Smooth muscle cell (in vitro differentiated cells): ENCODE data around the gene ASCC1. TPM values are rescaled to one million over a fixed set of nuclear protein-coding genes. Genes with fewer than 3 reads are reported as not detected.

Source experiments
- DNase-seq: peaks from one replicate; lab custom pipeline; 2025; ENCODE audit not compliant: unreplicated experiment; lab: John Stamatoyannopoulos, UW
- H2AFZ ChIP-seq: fragments of 200-600 bp; sonication (generic); 2 replicates; pipeline ENCODE4 v1.6.0; 2016; ENCODE audit warnings: antibody characterized with exemption, low read depth, mild to moderate bottlenecking
- H3F3A ChIP-seq: fragments of 200-600 bp; sonication (generic); 2 replicates; pipeline ENCODE4 v1.6.0; 2017; ENCODE audit warnings: antibody characterized with exemption, low read depth
- H3K27ac ChIP-seq: fragments of 200-600 bp; sonication (generic); 2 replicates; pipeline ENCODE4 v1.5.1; 2016; ENCODE audit warnings: low read depth, mild to moderate bottlenecking
- H3K27me3 ChIP-seq: fragments of 200-600 bp; sonication (generic); 2 replicates; pipeline ENCODE4 v1.6.1; 2016; ENCODE audit warnings: low read depth, mild to moderate bottlenecking
- H3K36me3 ChIP-seq: fragments of 200-600 bp; sonication (generic); 2 replicates; pipeline ENCODE4 v1.5.1; 2016; ENCODE audit warnings: low read depth
- H3K4me1 ChIP-seq: fragments of 200-600 bp; sonication (generic); 2 replicates; pipeline ENCODE4 v1.5.1; 2016; ENCODE audit warnings: low read depth
- H3K4me2 ChIP-seq: fragments of 200-600 bp; sonication (generic); 2 replicates; pipeline ENCODE4 v1.6.0; 2016; ENCODE audit warnings: mild to moderate bottlenecking
- H3K4me3 ChIP-seq: fragments of 200-600 bp; sonication (generic); 2 replicates; pipeline ENCODE4 v1.5.1; 2016; ENCODE audit warnings: mild to moderate bottlenecking
- H3K79me2 ChIP-seq: fragments of 200-600 bp; sonication (generic); 2 replicates; pipeline ENCODE4 v1.6.0; 2016; ENCODE audit warnings: low read depth, mild to moderate bottlenecking
- H3K9ac ChIP-seq: fragments of 200-600 bp; sonication (generic); 2 replicates; pipeline ENCODE4 v1.6.0; 2016; ENCODE audit warnings: low read depth
- H3K9me3 ChIP-seq: fragments of 200-600 bp; sonication (generic); replicated peaks from 2 replicates; pipeline ENCODE4 v1.5.1; 2016; ENCODE audit warnings: low read depth
- H4K20me1 ChIP-seq: fragments of 200-600 bp; sonication (generic); 2 replicates; pipeline ENCODE4 v1.6.0; 2016; ENCODE audit warnings: low read depth
- WGBS: methylation state at CpG from one replicate; pipeline ENCODE4 v1.1.7; 2016; ENCODE audit warnings: low lambda C conversion rate; 5-methylcytosine and 5-hydroxymethylcytosine counted together
- polyA plus RNA-seq: library from polyadenylated mRNA; unstranded; fragments of >200 nt; fragmentation: Nextera tagmentation; extraction: Ambion mirVana; gene quantifications from 2 replicates; pipeline ENCODE4 v1.2.1, GENCODE V29; 2016
- total RNA-seq: library from RNA; depleted of rRNA; stranded (reverse); fragments of >200 nt; gene quantifications from 2 replicates; pipeline ENCODE4 v1.2.3, GENCODE V29; 2014
- TF ChIP-seq, protein P1 (sequence below): fragments of 200-600 bp; sonication (generic); IDR thresholded peaks from 2 replicates; pipeline ENCODE4 v1.5.1; 2017; ENCODE audit warnings: borderline replicate concordance, mild to moderate bottlenecking, antibody characterized with exemption; ENCODE audit not compliant: insufficient read depth, poor library complexity, severe bottlenecking

The ASCC1 gene
- total and polyA plus RNA-seq, 2 experiments from 2014 or later = 24.0 to 28.1 TPM

DNA sequence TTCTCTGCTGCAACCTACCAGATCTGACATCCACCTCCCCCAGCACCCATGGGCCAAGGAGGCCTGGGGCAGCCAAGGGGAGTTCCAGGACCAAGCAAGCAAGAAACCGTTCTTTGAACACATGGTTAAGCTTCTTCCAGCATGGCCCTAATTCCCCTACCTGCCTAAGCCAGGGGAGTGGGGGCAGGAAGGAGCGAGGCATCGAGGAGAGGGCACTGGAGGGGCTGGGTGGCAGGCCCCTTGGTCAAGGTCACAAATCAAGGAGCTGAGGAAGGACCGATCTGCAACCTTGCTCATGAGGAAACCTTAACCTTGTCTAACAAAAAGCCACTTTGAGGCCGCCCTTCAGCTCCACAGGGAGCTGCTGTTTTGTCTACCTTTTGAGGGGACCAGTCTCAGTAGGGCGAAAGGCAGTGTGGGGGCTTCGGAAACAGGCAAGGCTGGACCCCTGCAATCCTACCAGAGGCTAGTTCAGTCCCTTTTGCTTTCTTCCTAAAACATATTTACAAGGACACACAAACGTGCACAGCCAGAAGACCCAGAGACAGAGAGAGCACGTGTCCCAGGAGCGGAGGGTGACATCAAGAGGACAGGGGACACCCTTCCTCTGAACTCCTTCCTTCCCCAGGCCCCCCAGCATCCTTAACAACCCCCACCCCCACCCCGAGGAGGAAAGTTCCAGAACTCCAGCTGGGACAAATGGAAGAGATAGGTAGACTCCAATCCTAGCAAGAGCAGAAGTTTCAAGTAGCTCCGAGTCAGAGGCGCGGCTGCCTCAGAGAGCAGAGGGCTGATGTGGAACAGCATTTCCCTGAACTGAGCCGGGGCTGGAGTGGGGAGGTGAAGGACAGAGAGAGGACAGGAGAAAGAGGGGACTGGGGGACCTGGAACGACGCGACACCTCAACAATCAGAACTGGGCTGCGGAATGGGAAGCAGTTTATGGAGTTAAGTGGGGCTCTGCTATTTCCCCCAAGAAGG lies 155.9 kb downstream of the ASCC1 start:
- no peaks in the 10 kb centered on the region for H3K36me3 ChIP-seq
- no peak overlapping the region for H3K27ac ChIP-seq
- no peak overlapping the region for H3K4me2 ChIP-seq
- TF ChIP-seq, protein P1, sequence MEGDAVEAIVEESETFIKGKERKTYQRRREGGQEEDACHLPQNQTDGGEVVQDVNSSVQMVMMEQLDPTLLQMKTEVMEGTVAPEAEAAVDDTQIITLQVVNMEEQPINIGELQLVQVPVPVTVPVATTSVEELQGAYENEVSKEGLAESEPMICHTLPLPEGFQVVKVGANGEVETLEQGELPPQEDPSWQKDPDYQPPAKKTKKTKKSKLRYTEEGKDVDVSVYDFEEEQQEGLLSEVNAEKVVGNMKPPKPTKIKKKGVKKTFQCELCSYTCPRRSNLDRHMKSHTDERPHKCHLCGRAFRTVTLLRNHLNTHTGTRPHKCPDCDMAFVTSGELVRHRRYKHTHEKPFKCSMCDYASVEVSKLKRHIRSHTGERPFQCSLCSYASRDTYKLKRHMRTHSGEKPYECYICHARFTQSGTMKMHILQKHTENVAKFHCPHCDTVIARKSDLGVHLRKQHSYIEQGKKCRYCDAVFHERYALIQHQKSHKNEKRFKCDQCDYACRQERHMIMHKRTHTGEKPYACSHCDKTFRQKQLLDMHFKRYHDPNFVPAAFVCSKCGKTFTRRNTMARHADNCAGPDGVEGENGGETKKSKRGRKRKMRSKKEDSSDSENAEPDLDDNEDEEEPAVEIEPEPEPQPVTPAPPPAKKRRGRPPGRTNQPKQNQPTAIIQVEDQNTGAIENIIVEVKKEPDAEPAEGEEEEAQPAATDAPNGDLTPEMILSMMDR = no peak
- no peak for DNase-seq
- H3K4me1 ChIP-seq = no peaks in the 10 kb centered on the region
- H2AFZ ChIP-seq = no peak overlapping the region
- H3F3A ChIP-seq = no peaks in the 10 kb centered on the region
- no peaks in the 10 kb centered on the region for H3K27me3 ChIP-seq
- H3K4me3 ChIP-seq = no peak overlapping the region
- no peaks in the 10 kb centered on the region for H4K20me1 ChIP-seq
- no peaks in the 10 kb centered on the region for H3K79me2 ChIP-seq
- no peak overlapping the region for H3K9ac ChIP-seq
- no peaks in the 10 kb centered on the region for H3K9me3 ChIP-seq
- WGBS = 85% methylated on average over 18 of the region's 19 CpGs

GRCh38 chr10:72058989-72059842 lies 156.9 kb downstream of the ASCC1 start:
- Histone ChIP-seq H3K27ac (no peak overlapping the region), H3K9ac (no peak overlapping the region), H3F3A (no peaks in the 10 kb centered on the region), H3K9me3 (no peaks in the 10 kb centered on the region), H3K79me2 (no peaks in the 10 kb centered on the region), H3K27me3 (no peaks in the 10 kb centered on the region), H3K4me3 (no peak overlapping the region), H4K20me1 (no peaks in the 10 kb centered on the region), H2AFZ (no peak overlapping the region), H3K36me3 (no peaks in the 10 kb centered on the region), H3K4me2 (no peak overlapping the region), H3K4me1 (no peaks in the 10 kb centered on the region)
- 73% methylated on average over 21 of the region's 21 CpGs for WGBS
- TF ChIP-seq, protein P1 = no peak
- DNase-seq = no peak

- H3K4me1 ChIP-seq = no peaks in the 10 kb centered on the region
- no peak overlapping the region for H3K27ac ChIP-seq
- H3K4me2 ChIP-seq = no peak overlapping the region
- 88% methylated on average over 12 of the region's 12 CpGs for WGBS
- no peak overlapping the region for H2AFZ ChIP-seq
- H3K9ac ChIP-seq = no peak overlapping the region
- no peaks in the 10 kb centered on the region for H3K9me3 ChIP-seq
- H3K79me2 ChIP-seq = no peaks in the 10 kb centered on the region
- no peaks in the 10 kb centered on the region for H3F3A ChIP-seq
- no peaks in the 10 kb centered on the region for H3K27me3 ChIP-seq
- TF ChIP-seq, protein P1 = no peak
- no peaks in the 10 kb centered on the region for H4K20me1 ChIP-seq
- DNase-seq = no peak
- H3K4me3 ChIP-seq = no peak overlapping the region
- no peaks in the 10 kb centered on the region for H3K36me3 ChIP-seq
Measured at GRCh38 chr10:72058347-72058898, 157.7 kb downstream of the ASCC1 start.
